Measurements from ENCODE around the gene RASSF7.

The RASSF7 gene

DNA sequence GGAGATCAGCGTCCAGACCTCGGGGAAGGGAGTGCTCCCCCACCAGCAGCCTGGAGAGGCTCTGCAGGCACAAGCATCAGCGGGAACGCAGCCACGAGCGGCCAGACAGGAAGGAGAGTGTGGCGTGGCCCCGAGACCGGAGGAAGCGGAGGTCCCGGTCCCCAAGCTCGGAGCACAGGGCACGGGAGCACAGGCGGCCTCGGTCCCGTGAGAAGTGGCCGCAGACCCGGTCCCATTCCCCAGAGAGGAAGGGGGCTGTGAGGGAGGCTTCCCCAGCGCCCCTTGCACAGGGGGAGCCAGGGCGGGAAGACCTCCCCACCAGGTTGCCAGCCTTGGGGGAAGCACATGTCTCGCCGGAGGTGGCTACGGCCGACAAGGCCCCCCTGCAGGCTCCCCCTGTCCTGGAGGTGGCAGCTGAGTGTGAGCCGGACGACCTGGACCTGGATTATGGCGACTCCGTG is 48.1 kb downstream of the RASSF7 start:
- TF ChIP-seq, protein P1, sequence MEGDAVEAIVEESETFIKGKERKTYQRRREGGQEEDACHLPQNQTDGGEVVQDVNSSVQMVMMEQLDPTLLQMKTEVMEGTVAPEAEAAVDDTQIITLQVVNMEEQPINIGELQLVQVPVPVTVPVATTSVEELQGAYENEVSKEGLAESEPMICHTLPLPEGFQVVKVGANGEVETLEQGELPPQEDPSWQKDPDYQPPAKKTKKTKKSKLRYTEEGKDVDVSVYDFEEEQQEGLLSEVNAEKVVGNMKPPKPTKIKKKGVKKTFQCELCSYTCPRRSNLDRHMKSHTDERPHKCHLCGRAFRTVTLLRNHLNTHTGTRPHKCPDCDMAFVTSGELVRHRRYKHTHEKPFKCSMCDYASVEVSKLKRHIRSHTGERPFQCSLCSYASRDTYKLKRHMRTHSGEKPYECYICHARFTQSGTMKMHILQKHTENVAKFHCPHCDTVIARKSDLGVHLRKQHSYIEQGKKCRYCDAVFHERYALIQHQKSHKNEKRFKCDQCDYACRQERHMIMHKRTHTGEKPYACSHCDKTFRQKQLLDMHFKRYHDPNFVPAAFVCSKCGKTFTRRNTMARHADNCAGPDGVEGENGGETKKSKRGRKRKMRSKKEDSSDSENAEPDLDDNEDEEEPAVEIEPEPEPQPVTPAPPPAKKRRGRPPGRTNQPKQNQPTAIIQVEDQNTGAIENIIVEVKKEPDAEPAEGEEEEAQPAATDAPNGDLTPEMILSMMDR (IDR thresholded peaks at IDR 0.05; ENCODE audit: extremely low read depth, insufficient read depth, missing control alignments): no peak
- no peak for DNase-seq (ENCODE audit: low spot score)
- in situ Hi-C loops (cut with MboI; ENCODE audit: low pct_unique_long_range_greater_than_20kb, low sequenced_read_pairs, unreplicated experiment): no loop called here

DNA sequence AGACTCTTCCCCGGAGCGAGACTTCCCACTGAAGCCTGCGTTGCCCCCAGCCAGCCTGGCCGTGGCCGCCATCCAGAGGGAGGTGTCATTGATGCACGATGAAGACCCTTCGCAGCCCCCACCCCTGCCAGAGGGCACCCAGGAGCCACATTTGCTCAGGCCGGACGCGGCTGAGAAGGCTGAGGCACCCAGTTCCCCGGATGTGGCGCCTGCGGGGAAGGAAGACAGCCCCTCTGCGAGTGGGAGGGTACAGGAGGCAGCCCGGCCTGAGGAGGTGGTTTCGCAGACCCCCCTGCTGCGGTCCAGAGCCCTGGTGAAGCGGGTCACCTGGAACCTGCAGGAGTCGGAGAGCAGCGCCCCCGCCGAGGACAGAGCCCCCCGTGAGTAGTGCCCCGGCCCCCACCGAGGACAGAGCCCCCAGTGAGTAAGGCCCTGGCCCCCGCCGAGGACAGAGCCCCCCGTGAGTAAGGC is 48.6 kb downstream of the RASSF7 start:
- TF ChIP-seq, protein P1 (IDR thresholded peaks at IDR 0.05; ENCODE audit: extremely low read depth, insufficient read depth, missing control alignments): no peak
- in situ Hi-C loops (cut with MboI; ENCODE audit: low pct_unique_long_range_greater_than_20kb, low sequenced_read_pairs, unreplicated experiment): no loop called here
- no peak for DNase-seq (ENCODE audit: low spot score)

DNA sequence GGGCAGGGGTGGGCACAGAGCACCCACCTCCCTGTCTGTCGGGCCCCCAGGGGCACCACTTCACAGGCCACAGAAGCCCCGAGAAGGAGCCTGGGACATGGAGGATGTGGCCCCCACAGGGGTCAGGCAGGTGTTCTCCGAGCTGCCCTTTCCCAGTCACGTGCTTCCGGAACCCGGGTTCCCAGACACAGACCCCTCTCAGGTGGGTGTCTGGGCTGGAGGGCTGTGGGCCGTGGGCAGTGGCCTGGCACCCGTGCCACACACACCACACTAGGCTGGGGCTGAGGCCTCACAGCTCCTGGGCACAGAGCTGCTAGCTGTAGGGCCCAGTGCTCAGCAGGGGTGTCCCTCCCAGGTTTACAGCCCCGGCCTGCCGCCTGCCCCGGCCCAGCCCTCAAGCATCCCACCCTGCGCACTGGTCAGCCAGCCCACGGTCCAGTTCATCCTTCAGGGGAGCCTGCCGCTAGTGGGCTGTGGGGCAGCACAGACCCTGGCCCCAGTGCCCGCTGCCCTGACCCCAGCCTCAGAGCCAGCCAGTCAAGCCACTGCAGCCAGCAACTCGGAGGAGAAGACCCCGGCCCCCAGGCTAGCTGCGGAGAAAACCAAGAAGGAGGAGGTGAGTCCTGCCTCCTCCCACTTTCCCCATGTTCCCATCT is 49.5 kb downstream of the RASSF7 start:
- DNase-seq (ENCODE audit: low spot score): no peak
- in situ Hi-C loops (cut with MboI; ENCODE audit: low pct_unique_long_range_greater_than_20kb, low sequenced_read_pairs, unreplicated experiment): no loop called here
- TF ChIP-seq, protein P1 (IDR thresholded peaks at IDR 0.05; ENCODE audit: extremely low read depth, insufficient read depth, missing control alignments): no peak

DNA sequence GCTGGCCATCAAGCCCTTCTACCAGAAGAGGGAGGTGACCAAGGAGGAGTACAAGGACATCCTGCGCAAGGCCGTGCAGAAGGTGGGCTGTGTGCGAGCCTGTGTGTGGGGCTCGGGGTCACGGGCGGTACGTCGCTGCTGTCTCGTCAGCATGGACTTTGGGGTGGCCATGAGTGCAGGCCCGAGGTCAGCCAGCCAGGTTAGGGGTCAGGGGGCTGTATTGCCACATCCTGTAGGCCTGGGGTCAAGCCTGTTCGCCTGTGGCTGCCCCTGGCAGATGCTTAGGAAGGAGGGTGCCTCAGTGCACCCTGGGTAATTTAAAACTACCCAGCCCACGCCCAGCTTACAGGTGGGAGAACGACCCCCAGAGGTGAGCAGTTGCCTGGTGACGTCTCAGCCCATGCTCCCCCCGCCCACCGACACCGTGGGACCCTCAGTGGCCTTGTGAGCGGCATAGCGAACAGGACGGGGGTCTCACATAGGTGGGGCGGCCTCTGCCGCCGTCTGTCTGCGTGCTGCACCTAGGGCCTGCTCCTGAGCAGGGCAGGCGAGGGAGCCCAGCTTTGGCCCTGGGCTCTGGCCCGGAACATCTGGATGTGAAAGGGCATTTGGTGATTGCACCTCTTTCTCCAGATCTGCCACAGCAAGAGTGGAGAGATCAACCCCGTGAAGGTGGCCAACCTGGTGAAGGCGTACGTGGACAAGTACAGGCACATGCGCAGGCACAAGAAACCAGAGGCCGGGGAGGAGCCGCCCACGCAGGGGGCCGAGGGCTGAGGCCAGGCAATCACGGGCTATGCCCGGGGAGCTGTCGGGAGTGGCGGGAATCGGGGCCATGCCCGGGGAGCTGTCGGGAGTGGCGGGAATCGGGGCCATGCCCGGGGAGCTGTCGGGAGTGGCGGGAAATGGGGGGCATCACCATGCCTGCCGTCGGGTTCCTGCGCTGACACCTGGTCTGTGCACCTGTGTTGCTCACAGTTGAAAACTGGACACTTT is 50.5 kb downstream of the RASSF7 start:
- TF ChIP-seq, protein P1 (IDR thresholded peaks at IDR 0.05; ENCODE audit: extremely low read depth, insufficient read depth, missing control alignments): no peak
- no peak for DNase-seq (ENCODE audit: low spot score)
- in situ Hi-C loops (cut with MboI; ENCODE audit: low pct_unique_long_range_greater_than_20kb, low sequenced_read_pairs, unreplicated experiment): no loop called here

DNA sequence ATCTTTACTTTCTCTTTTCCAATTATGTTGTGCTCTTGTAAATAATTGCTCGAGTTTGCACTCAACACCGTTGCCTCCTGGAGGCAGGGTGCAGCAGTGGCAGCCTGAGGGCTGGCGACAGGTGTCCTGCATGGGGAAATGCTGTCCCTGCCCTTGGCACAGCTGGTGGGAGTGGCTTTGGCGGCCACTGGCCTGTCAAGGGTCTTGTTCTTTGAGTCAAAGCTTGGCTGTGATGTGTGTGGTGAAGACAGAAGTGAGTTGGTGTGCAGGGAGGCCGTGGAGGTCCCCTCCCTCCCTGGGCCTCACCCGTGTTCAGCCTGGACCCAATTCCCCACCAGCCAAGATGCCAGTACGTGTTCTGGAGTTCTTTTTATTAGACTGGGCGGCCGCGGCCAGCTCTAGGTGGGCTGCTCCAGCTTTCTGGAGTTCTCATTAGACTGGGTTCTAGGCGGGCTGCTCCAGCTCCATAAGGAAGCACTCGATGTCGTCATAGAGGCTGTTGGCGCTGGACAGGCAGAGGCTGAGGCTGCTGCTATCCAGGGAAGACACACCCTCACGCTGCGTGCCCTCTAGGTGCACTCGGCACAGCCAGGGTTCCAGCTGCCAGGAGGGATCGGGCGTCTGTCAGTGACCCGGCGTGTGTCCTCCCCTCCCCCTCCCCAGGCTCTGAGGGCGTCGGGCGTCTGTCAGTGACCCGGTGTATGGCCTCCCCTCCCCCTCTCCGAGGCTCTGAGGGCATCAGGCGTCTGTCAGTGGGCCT is 51.6 kb downstream of the RASSF7 start:
- TF ChIP-seq, protein P1 (IDR thresholded peaks at IDR 0.05; ENCODE audit: extremely low read depth, insufficient read depth, missing control alignments): peak; percentile 29
- no peak for DNase-seq (ENCODE audit: low spot score)
- in situ Hi-C loops (cut with MboI; ENCODE audit: low pct_unique_long_range_greater_than_20kb, low sequenced_read_pairs, unreplicated experiment): no loop called here

DNA sequence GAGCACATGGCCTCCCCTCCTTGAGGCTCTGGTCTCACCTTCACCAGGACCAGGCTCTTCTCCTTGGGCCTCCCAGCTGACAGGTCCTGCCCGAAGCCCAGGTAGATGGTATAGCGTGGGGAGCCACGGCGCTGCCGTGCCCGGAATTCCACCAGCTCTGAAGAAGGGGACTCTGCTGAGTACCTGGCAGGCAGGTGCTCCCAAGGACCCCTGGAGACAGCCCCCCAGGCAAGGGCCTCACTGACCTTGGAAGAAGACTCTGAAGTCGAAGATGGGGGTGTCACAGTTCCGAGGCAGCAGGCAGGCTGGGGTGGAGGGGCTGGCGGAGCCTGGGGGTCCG is 52.2 kb downstream of the RASSF7 start:
- in situ Hi-C loops (cut with MboI; ENCODE audit: low pct_unique_long_range_greater_than_20kb, low sequenced_read_pairs, unreplicated experiment): no loop called here
- DNase-seq (ENCODE audit: low spot score): no peak
- TF ChIP-seq, protein P1 (IDR thresholded peaks at IDR 0.05; ENCODE audit: extremely low read depth, insufficient read depth, missing control alignments): no peak

All from GM13977 (cell line).